Measurements from ENCODE around the gene WWC1.
A peak's percentile ranks its signal among the peaks of the same experiment; 100 is the strongest.
"Not testable (repeated sequence)": the region's sequence is repeated elsewhere in the genome, so short reads cannot be mapped to it uniquely, and the experiment has no call there.

WWC1 gene

GRCh38 chr5:168329302-168329701 is 37.9 kb downstream of the WWC1 start:
- no peak for DNase-seq (ENCODE audit: low read depth)
- no peak overlapping the region for H3K4me3 ChIP-seq (ENCODE audit: low read depth, low read length)
- TF ChIP-seq, protein P1, sequence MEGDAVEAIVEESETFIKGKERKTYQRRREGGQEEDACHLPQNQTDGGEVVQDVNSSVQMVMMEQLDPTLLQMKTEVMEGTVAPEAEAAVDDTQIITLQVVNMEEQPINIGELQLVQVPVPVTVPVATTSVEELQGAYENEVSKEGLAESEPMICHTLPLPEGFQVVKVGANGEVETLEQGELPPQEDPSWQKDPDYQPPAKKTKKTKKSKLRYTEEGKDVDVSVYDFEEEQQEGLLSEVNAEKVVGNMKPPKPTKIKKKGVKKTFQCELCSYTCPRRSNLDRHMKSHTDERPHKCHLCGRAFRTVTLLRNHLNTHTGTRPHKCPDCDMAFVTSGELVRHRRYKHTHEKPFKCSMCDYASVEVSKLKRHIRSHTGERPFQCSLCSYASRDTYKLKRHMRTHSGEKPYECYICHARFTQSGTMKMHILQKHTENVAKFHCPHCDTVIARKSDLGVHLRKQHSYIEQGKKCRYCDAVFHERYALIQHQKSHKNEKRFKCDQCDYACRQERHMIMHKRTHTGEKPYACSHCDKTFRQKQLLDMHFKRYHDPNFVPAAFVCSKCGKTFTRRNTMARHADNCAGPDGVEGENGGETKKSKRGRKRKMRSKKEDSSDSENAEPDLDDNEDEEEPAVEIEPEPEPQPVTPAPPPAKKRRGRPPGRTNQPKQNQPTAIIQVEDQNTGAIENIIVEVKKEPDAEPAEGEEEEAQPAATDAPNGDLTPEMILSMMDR (IDR thresholded peaks at IDR 0.05; ENCODE audit: low read depth, low read length, missing control alignments) = no peak

DNA sequence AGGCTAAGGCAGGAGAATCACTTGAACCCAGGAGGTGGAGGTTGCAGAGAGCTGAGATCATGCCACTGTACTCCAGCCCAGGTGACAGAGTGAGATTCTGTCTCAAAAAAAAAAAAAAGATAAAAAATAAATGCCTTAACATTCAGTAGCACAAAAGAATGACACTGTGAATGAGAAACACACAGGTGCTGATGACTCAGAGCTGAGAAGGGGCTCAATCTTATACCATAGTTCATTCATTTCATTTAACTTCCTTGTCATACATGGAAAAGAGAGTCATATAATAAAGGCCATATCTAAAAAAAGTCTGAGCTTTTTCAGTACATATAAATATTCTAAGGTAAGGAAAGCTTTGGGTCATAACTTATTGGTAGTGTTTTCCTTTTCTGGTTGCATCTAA is 40.6 kb downstream of the WWC1 start:
- H3K4me3 ChIP-seq (ENCODE audit: low read depth, low read length) = no peak overlapping the region
- DNase-seq (ENCODE audit: low read depth) = no peak
- TF ChIP-seq, protein P1 (IDR thresholded peaks at IDR 0.05; ENCODE audit: low read depth, low read length, missing control alignments) = no peak

DNA sequence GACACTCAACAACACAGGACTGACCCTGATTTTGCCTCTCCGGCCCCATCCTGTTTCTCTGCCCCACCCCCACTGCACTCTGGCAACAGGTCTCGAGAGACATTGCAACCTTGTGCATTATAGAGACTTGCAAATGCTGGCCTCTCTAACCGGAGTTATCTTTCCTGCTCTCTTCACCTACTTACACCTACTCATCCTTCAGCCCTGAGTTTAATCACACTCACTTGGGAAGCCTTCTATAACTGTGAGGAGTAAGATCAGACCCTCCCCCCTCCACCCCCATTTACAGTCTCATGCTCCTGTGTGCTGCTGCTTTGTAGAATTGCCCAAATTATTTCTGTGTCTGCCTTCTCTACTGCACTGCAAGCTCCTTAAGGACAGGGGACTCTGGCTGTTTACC is 42.8 kb downstream of the WWC1 start:
- no peak overlapping the region for H3K4me3 ChIP-seq (ENCODE audit: low read depth, low read length)
- no peak for DNase-seq (ENCODE audit: low read depth)
- TF ChIP-seq, protein P1 (IDR thresholded peaks at IDR 0.05; ENCODE audit: low read depth, low read length, missing control alignments) = no peak

GRCh38 chr5:168334695-168335094 is 43.2 kb downstream of the WWC1 start:
- H3K4me3 ChIP-seq (ENCODE audit: low read depth, low read length) = no peak overlapping the region
- TF ChIP-seq, protein P1 (IDR thresholded peaks at IDR 0.05; ENCODE audit: low read depth, low read length, missing control alignments) = no peak
- DNase-seq (ENCODE audit: low read depth) = no peak

- no peak for DNase-seq (ENCODE audit: low read depth)
Measured at GRCh38 chr5:168337361-168337760, 45.9 kb downstream of the WWC1 start.

DNA sequence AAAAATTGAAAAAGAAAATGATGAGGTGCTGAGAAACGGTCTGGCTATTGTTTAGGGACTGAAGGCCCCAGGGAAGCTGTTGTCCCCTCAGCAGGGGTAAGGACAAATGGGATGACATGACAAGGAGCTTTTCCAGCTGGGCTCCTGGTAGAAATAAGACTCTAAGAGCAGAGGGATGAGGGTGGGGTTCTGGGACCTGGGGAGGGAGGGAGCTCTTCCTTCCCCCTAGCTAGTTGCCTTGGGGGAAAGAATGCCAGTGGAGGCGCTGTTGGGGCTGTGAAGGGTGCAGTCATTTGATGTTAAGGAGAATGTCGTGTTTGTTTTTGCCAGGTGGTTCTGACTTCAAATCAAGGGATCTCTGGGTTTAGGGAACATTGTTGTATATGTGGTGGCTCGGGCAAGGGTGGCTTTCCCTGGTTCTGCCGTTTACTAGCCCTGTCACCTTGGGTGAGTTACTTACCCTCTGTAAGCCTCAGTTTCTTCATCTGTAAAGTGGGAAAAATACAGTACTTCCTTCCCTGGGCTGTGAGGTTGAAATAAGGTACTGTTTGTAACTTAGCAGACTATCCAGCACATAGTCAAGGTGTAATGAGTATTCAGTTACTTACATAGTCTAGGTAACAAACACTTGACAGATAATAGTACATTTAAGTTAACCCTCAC is 47.8 kb downstream of the WWC1 start:
- no peak for DNase-seq (ENCODE audit: low read depth)
- H3K4me3 ChIP-seq (ENCODE audit: low read depth, low read length) = no peak overlapping the region
- TF ChIP-seq, protein P1 (IDR thresholded peaks at IDR 0.05; ENCODE audit: low read depth, low read length, missing control alignments) = peak; percentile 5

More at GRCh38 chr5:168337361-168337760, 45.9 kb downstream of the WWC1 start:
- TF ChIP-seq, protein P1 (IDR thresholded peaks at IDR 0.05; ENCODE audit: low read depth, low read length, missing control alignments) = no peak
- H3K4me3 ChIP-seq (ENCODE audit: low read depth, low read length) = no peak overlapping the region

GRCh38 chr5:168339772-168340140 is 48.3 kb downstream of the WWC1 start:
- DNase-seq (ENCODE audit: low read depth); H3K4me3 ChIP-seq (ENCODE audit: low read depth, low read length): not testable (repeated sequence)

Measured in GM12864 (cell line).